ENCODE results near the gene DNASE2B.

GRCh38 chr1:84386716-84387479, 11.4 kb upstream of the DNASE2B start:
- no peak for TF ChIP-seq EZH2 (IDR thresholded peaks at IDR 0.05; ENCODE audit: borderline replicate concordance)
- TF ChIP-seq CTCF (IDR thresholded peaks at IDR 0.05; ENCODE audit: poor library complexity), result no peak
- no peak for TF ChIP-seq EZH2phosphoT487 (IDR thresholded peaks at IDR 0.05; ENCODE audit: low read depth, severe bottlenecking, unreplicated experiment)
